GM12878 (cell line): ENCODE data around the gene CHCHD1. TPM values are rescaled to one million over a fixed set of nuclear protein-coding genes. Genes with fewer than 3 reads are reported as not detected.

Experiments
- ATAC-seq: fragments of 200-7000 bp; cut with Tn5 transposase; 3 replicates; pipeline ENCODE4 v1.9.1; 2020; ENCODE audit warnings: mild to moderate bottlenecking, moderate library complexity
- BruUV-seq: library from RNA; stranded (reverse); fragments of 400-500 nt; replicated peaks from 2 replicates; lab custom pipeline; 2021; lab: Mats Ljungman, UMichigan
- CTCF ChIA-PET: fragments of 300-600 bp; sonication (Branson Sonifier 250); formaldehyde crosslinking; extraction: SDS; loops from one replicate; lab custom pipeline; 2021; ENCODE audit warnings: inconsistent platforms; lab: Yijun Ruan, JAX
- POLR2A ChIA-PET: fragments of 350-600 bp; formaldehyde crosslinking; extraction: SDS; loops from one replicate; lab custom pipeline; 2021; ENCODE audit warnings: inconsistent platforms; lab: Charles Lee
- RAD21 ChIA-PET: fragments of 300-600 bp; sonication (Branson Sonifier 250); formaldehyde crosslinking; loops from one replicate; lab custom pipeline; 2023; ENCODE audit warnings: antibody characterized with exemption; ENCODE audit not compliant: unreplicated experiment; lab: Charles Lee
- SMC1A ChIA-PET: fragments of 300-600 bp; sonication (Branson Sonifier 250); formaldehyde crosslinking; loops from one replicate; lab custom pipeline; 2023; ENCODE audit not compliant: unreplicated experiment, uncharacterized antibody; lab: Charles Lee
- DNase-seq: peaks from one replicate; pipeline ENCODE4 v3.0.0-alpha.2; 2011; ENCODE audit warnings: low read depth, low spot score
- FAIRE-seq: peaks from 3 replicates; lab custom pipeline; 2011; peaks lifted over from hg19 to GRCh38; lab: Jason Lieb, UNC
- H2AFZ ChIP-seq: 2 replicates; pipeline ENCODE4 v1.6.0; 2011; ENCODE audit warnings: low read depth, low read length, control low read depth; ENCODE audit not compliant: control insufficient read depth
- H3K27ac ChIP-seq: 2 replicates; pipeline ENCODE4 v1.5.1; 2011; ENCODE audit warnings: control low read depth; ENCODE audit not compliant: control insufficient read depth, insufficient read depth
- H3K27me3 ChIP-seq, 2 experiments: replicated peaks in 1 of 2; 2 replicates each; pipeline versions ENCODE4 v1.6.0 to v1.6.1; 2011; ENCODE audit warnings: low read length in 1 of 2; ENCODE audit not compliant: control insufficient read depth in 2 of 2, insufficient read depth in 2 of 2
- H3K36me3 ChIP-seq, 2 experiments: 2 replicates each; pipeline ENCODE4 v1.5.1; 2011; ENCODE audit warnings: low read length in 1 of 2; ENCODE audit not compliant: control insufficient read depth in 2 of 2, insufficient read depth in 2 of 2
- H3K4me1 ChIP-seq: 2 replicates; pipeline ENCODE4 v1.6.1; 2011; ENCODE audit warnings: mild to moderate bottlenecking, low read length, moderate library complexity, mixed read lengths; ENCODE audit not compliant: control insufficient read depth, insufficient read depth
- H3K4me2 ChIP-seq: 2 replicates; pipeline ENCODE4 v1.6.0; 2011; ENCODE audit warnings: control low read depth; ENCODE audit not compliant: control insufficient read depth, insufficient read depth
- H3K4me3 ChIP-seq: fragments of 200-600 bp; sonication (generic); 2 replicates; pipeline ENCODE4 v1.5.1; 2016
- H3K79me2 ChIP-seq: 2 replicates; pipeline ENCODE4 v1.6.0; 2011; ENCODE audit warnings: low read length; ENCODE audit not compliant: control insufficient read depth, insufficient read depth
- H3K9ac ChIP-seq: 2 replicates; pipeline ENCODE4 v1.8.0; 2011; ENCODE audit warnings: low read length, control low read depth, mixed read lengths; ENCODE audit not compliant: control insufficient read depth, insufficient read depth
- H3K9me3 ChIP-seq: replicated peaks from 3 replicates; pipeline ENCODE4 v1.5.1; 2011; ENCODE audit warnings: mild to moderate bottlenecking, low read length; ENCODE audit not compliant: control insufficient read depth, insufficient read depth
- H4K20me1 ChIP-seq: 2 replicates; pipeline ENCODE4 v1.6.0; 2011; ENCODE audit not compliant: control insufficient read depth, insufficient read depth
- ATF7 ChIP-seq: fragments of 450-650 bp; IDR thresholded peaks from 2 replicates; pipeline ENCODE4 v1.6.1; 2016; ENCODE audit warnings: low read depth, mild to moderate bottlenecking
- BCL11A ChIP-seq: IDR thresholded peaks from 2 replicates; pipeline ENCODE4 v1.6.1; 2011; ENCODE audit warnings: low read depth, low read length
- BRCA1 ChIP-seq: IDR thresholded peaks from 2 replicates; pipeline ENCODE4 v1.6.1; 2011; ENCODE audit warnings: low read depth, low read length, improper control_type of control experiment
- CBX3 ChIP-seq: fragments of 200-600 bp; sonication (generic); IDR thresholded peaks from 2 replicates; pipeline ENCODE4 v1.6.1; 2016; ENCODE audit warnings: low read depth, borderline replicate concordance
- CREM ChIP-seq: IDR thresholded peaks from 2 replicates; pipeline ENCODE4 v1.6.1; 2014; ENCODE audit warnings: antibody characterized with exemption, low read depth
- EGR1 ChIP-seq, 2 experiments: IDR thresholded peaks; 1 replicate in 1 of 2; 2 replicates in 1 of 2; pipeline ENCODE4 v1.6.1; 2011 to 2012; ENCODE audit warnings: low read depth in 2 of 2, low read length in 2 of 2, borderline replicate concordance in 1 of 2, mild to moderate bottlenecking in 1 of 2, moderate library complexity in 1 of 2
- EZH2 ChIP-seq: IDR thresholded peaks from 2 replicates; pipeline ENCODE4 v1.6.1; 2012; ENCODE audit warnings: low read depth, mild to moderate bottlenecking, control low read depth, inconsistent platforms, low read length, borderline replicate concordance; ENCODE audit not compliant: control insufficient read depth
- HDGF ChIP-seq: fragments of 450-650 bp; IDR thresholded peaks from 2 replicates; pipeline ENCODE4 v1.6.1; 2016; ENCODE audit warnings: antibody characterized with exemption
- IKZF2 ChIP-seq, 2 experiments: fragments of 450-650 bp; IDR thresholded peaks; 2 replicates each; pipeline ENCODE4 v1.6.1; 2017; ENCODE audit warnings: mild to moderate bottlenecking in 2 of 2, moderate library complexity in 2 of 2
- MTA2 ChIP-seq: fragments of 450-650 bp; IDR thresholded peaks from 2 replicates; pipeline ENCODE4 v1.6.1; 2016; ENCODE audit warnings: low read depth, mild to moderate bottlenecking, moderate library complexity
- SIN3A ChIP-seq: IDR thresholded peaks from 2 replicates; pipeline ENCODE4 v1.6.1; 2012; ENCODE audit warnings: low read depth, low read length, improper control_type of control experiment
- SMARCA5 ChIP-seq: fragments of 450-650 bp; IDR thresholded peaks from 2 replicates; pipeline ENCODE4 v1.6.1; 2017; ENCODE audit warnings: mild to moderate bottlenecking
- SP1 ChIP-seq: IDR thresholded peaks from one replicate; pipeline ENCODE4 v1.6.1; 2011; ENCODE audit warnings: low read depth, low read length
- STAT3 ChIP-seq: IDR thresholded peaks from 2 replicates; pipeline ENCODE4 v1.6.1; 2011; ENCODE audit warnings: low read depth, low read length, improper control_type of control experiment
- YY1 ChIP-seq: IDR thresholded peaks from 2 replicates; pipeline ENCODE4 v1.6.1; 2011; ENCODE audit warnings: low read depth, mild to moderate bottlenecking, low read length
- ZBED1 ChIP-seq: IDR thresholded peaks from 2 replicates; pipeline ENCODE4 v1.6.1; 2016; ENCODE audit warnings: borderline replicate concordance
- ZNF274 ChIP-seq: IDR thresholded peaks from one replicate; pipeline ENCODE4 v1.8.0; 2011; ENCODE audit not compliant: insufficient read length, insufficient read depth
- WGBS: methylation state at CpG from one replicate; pipeline ENCODE4 v1.1.6; 2016; ENCODE audit warnings: low lambda C conversion rate; ENCODE audit not compliant: insufficient replicate concordance, insufficient coverage; ENCODE audit errors: missing lambda C conversion rate; 5-methylcytosine and 5-hydroxymethylcytosine counted together
- in situ Hi-C: fragments of 300-500 bp; cut with MboI; formaldehyde crosslinking; loops from 9 replicates; pipeline ENCODE4 v1.14.3; 2018; ENCODE audit warnings: mixed read lengths
- intact Hi-C: fragments of 100-400 bp; cut with micrococcal nuclease; formaldehyde crosslinking; loops from one replicate; pipeline ENCODE4 v1.14.2; 2022; ENCODE audit not compliant: unreplicated experiment
- polyA plus RNA-seq, 11 experiments: library from polyadenylated mRNA; depleted of rRNA in 4 of 11; unstranded in 6 of 11; stranded (reverse) in 5 of 11; fragments of >200 nt; fragmentation: Nextera tagmentation in 4 of 11; fragmentation: Illumina TruSeq in 1 of 11; extraction: Ambion mirVana in 4 of 11; extraction: Trizol in 1 of 11; gene quantifications; 1 replicate in 1 of 11; 2 replicates in 10 of 11; pipeline versions ENCODE4 v1.2.1 to v1.2.3, GENCODE V29; 2011 to 2016; ENCODE audit warnings: inconsistent platforms in 2 of 11, missing spikeins in 2 of 11, low read depth in 1 of 11
- total RNA-seq, 4 experiments: library from RNA; depleted of rRNA in 3 of 4; stranded (reverse); fragments of >200 nt in 3 of 4; fragmentation: Illumina TruSeq in 1 of 4; extraction: Trizol in 1 of 4; gene quantifications; 2 replicates each; pipeline versions ENCODE4 v1.2.1 to v1.2.3, GENCODE V29; 2013 to 2021
- TF ChIP-seq, protein P1 (sequence below): fragments of 150-350 bp; IDR thresholded peaks from 2 replicates; pipeline ENCODE4 v1.6.1; 2016; ENCODE audit warnings: low read depth, low read length
- TF ChIP-seq, protein P2 (sequence below): fragments of 450-650 bp; IDR thresholded peaks from 2 replicates; pipeline ENCODE4 v1.6.1; 2017; ENCODE audit warnings: low read depth, mild to moderate bottlenecking, moderate library complexity

Gene CHCHD1
- total and polyA plus RNA-seq, 10 of the 15 experiments (the other 5 are each of a cell fraction or from before 2014, with no cell fraction given): 35.0 to 132 (median 70.0) TPM

- ChIA-PET CTCF (no interaction called here), RAD21 (no interaction called here), POLR2A (interaction anchor here (0.7 to 1.7 kb wide), 3 partner anchors 9 to 21 kb away, joined by 3 to 5 read pairs (median 3); no protein-coding TSS in a partner anchor), SMC1A (interaction anchor here (1.1 kb wide), 1 partner anchor 9 kb away, joined by 3 read pairs; no protein-coding TSS in a partner anchor)
- H3K36me3 ChIP-seq: peaks cover 8 to 18% of the 10 kb centered on the region in 2 experiments
- intact Hi-C loops (loop anchor here (10.0 kb wide), 1 partner anchor 134 kb away; the partner anchor contains the start of gene SYNPO2L), in situ Hi-C loops (no loop called here)
- peaks cover 34% of the 10 kb centered on the region for H3K79me2 ChIP-seq
- no peak overlapping the region for H3K27ac ChIP-seq
- no peak overlapping the region for H3K4me2 ChIP-seq
- H3K9me3 ChIP-seq: no peaks in the 10 kb centered on the region
- H3K27me3 ChIP-seq: no peaks in the 10 kb centered on the region
- DNase-seq (no peak), FAIRE-seq (no peak), ATAC-seq (no peak)
- no TSS peak for BruUV-seq
- H4K20me1 ChIP-seq: peaks cover 4% of the 10 kb centered on the region; the same call in 1 of the 2 replicates
- H3K4me3 ChIP-seq: no peak overlapping the region
- peaks cover 5% of the 10 kb centered on the region for H3K4me1 ChIP-seq
- no peak overlapping the region for H2AFZ ChIP-seq
- 88% methylated on average over 17 of the region's 17 CpGs for WGBS
- H3K9ac ChIP-seq: no peak overlapping the region
- no peak for TF ChIP-seq STAT3
- no peak for TF ChIP-seq SIN3A
- no peak for TF ChIP-seq ATF7
- no peak for TF ChIP-seq EZH2
- no peak for TF ChIP-seq HDGF
- no peak for TF ChIP-seq CBX3
- no peak for TF ChIP-seq ZNF274
- TF ChIP-seq SP1: no peak
- TF ChIP-seq MTA2: no peak
- TF ChIP-seq BCL11A: no peak
- TF ChIP-seq, protein P1, sequence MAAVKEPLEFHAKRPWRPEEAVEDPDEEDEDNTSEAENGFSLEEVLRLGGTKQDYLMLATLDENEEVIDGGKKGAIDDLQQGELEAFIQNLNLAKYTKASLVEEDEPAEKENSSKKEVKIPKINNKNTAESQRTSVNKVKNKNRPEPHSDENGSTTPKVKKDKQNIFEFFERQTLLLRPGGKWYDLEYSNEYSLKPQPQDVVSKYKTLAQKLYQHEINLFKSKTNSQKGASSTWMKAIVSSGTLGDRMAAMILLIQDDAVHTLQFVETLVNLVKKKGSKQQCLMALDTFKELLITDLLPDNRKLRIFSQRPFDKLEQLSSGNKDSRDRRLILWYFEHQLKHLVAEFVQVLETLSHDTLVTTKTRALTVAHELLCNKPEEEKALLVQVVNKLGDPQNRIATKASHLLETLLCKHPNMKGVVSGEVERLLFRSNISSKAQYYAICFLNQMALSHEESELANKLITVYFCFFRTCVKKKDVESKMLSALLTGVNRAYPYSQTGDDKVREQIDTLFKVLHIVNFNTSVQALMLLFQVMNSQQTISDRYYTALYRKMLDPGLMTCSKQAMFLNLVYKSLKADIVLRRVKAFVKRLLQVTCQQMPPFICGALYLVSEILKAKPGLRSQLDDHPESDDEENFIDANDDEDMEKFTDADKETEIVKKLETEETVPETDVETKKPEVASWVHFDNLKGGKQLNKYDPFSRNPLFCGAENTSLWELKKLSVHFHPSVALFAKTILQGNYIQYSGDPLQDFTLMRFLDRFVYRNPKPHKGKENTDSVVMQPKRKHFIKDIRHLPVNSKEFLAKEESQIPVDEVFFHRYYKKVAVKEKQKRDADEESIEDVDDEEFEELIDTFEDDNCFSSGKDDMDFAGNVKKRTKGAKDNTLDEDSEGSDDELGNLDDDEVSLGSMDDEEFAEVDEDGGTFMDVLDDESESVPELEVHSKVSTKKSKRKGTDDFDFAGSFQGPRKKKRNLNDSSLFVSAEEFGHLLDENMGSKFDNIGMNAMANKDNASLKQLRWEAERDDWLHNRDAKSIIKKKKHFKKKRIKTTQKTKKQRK: no peak
- TF ChIP-seq CREM: no peak
- no peak for TF ChIP-seq EGR1 (IDR thresholded peaks at IDR 0.05; ENCODE audit: borderline replicate concordance in 1 of 2, low read depth in 2 of 2, low read length in 2 of 2)
- TF ChIP-seq, protein P2, sequence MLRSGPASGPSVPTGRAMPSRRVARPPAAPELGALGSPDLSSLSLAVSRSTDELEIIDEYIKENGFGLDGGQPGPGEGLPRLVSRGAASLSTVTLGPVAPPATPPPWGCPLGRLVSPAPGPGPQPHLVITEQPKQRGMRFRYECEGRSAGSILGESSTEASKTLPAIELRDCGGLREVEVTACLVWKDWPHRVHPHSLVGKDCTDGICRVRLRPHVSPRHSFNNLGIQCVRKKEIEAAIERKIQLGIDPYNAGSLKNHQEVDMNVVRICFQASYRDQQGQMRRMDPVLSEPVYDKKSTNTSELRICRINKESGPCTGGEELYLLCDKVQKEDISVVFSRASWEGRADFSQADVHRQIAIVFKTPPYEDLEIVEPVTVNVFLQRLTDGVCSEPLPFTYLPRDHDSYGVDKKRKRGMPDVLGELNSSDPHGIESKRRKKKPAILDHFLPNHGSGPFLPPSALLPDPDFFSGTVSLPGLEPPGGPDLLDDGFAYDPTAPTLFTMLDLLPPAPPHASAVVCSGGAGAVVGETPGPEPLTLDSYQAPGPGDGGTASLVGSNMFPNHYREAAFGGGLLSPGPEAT: no peak
- TF ChIP-seq IKZF2 (IDR thresholded peaks at IDR 0.05): no peak
- TF ChIP-seq ZBED1: no peak
- no peak for TF ChIP-seq YY1
- TF ChIP-seq BRCA1: no peak
- no peak for TF ChIP-seq SMARCA5
Observed at GRCh38 chr10:73788864-73789658, 7.2 kb downstream of the CHCHD1 start.
